ENCODE measurements around the gene TPPP2. TPM values are rescaled to one million over a fixed set of nuclear protein-coding genes. Genes with fewer than 3 reads are reported as not detected.

Gene TPPP2
- polyA plus RNA-seq, 1 of the 3 experiments (the other 2 are of a cell fraction): not detected

DNA sequence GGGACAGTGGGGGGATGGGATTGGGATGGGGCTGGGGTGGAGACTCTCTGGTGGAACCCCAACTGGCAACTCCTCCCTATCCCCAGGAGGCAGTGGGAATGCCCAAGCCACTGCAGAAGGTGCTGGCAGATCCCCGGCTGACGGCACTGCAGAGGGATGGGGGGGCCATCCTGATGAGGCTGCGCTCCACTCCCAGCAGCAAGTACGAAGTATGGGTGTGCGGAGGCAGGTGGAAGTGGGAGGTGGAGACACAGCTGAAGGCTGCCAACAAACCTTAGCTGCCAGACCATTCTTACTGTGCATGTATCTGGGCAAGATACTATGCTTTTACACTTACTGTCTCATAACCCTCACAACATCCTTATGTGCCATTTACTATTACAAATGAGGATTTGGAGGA lies 48.3 kb downstream of the TPPP2 start:
- Histone ChIP-seq H3K36me3 (replicated peaks in 1 of 2; ENCODE audit: control insufficient read depth in 1 of 2, insufficient read depth in 2 of 2, low read length in 1 of 2) (peaks cover 76 to 95% of the 10 kb centered on the region in 2 experiments), H3K9me2 (no peaks in the 10 kb centered on the region), H4K20me1 (ENCODE audit: insufficient read depth) (0 out of 2 replicates have a peak, but pooled peaks cover 8% of the 10 kb centered on the region), H3K27ac (ENCODE audit: low read depth in 2 of 2, low read length in 1 of 2) (no peak overlapping the region), H3K79me2 (ENCODE audit: insufficient read depth) (peaks cover 22% of the 10 kb centered on the region), H3K9me3 (no peaks in the 10 kb centered on the region), H2AFZ (ENCODE audit: low read depth) (no peak overlapping the region), H3K4me3 (ENCODE audit: low read depth in 2 of 2, low read length in 1 of 2) (no peak overlapping the region), H3K4me2 (no peak overlapping the region), H3K27me3 (ENCODE audit: insufficient read depth) (no peaks in the 10 kb centered on the region), H3F3A (replicated peaks; ENCODE audit: insufficient read depth) (peaks cover 3% of the 10 kb centered on the region), H3K4me1 (ENCODE audit: control insufficient read depth in 1 of 2, insufficient read depth in 2 of 2, low read depth in 1 of 2, low read length in 1 of 2) (peaks cover 0 to 13% of the 10 kb centered on the region in 2 experiments; a peak in 1 of 4 replicates), H3K9ac (no peak overlapping the region)
- ChIA-PET CTCF (interaction anchor here (2.1 to 3.5 kb wide), 3 partner anchors 14 to 63 kb away, joined by 11 to 14 read pairs (median 13); no protein-coding TSS in a partner anchor), POLR2A (no interaction called here)
- no peak for TF ChIP-seq FOXJ3 (CRISPR knock-in tag; IDR thresholded peaks at IDR 0.05)
- TF ChIP-seq SMC3 (IDR thresholded peaks at IDR 0.05; ENCODE audit: low read depth, low read length): no peak
- no peak for TF ChIP-seq RXRA (IDR thresholded peaks at IDR 0.05; ENCODE audit: borderline replicate concordance, low read depth)
- TF ChIP-seq, protein P1, sequence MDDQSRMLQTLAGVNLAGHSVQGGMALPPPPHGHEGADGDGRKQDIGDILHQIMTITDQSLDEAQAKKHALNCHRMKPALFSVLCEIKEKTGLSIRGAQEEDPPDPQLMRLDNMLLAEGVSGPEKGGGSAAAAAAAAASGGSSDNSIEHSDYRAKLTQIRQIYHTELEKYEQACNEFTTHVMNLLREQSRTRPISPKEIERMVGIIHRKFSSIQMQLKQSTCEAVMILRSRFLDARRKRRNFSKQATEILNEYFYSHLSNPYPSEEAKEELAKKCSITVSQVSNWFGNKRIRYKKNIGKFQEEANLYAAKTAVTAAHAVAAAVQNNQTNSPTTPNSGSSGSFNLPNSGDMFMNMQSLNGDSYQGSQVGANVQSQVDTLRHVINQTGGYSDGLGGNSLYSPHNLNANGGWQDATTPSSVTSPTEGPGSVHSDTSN (IDR thresholded peaks at IDR 0.05): no peak
- no peak for TF ChIP-seq MAX (IDR thresholded peaks at IDR 0.05; ENCODE audit: low read depth)
- no peak for TF ChIP-seq NRF1 (IDR thresholded peaks at IDR 0.05; ENCODE audit: low read depth, low read length)
- WGBS (ENCODE audit: low lambda C conversion rate): 100% methylated on average over 5 of the region's 5 CpGs
- no peak for DNase-seq

GRCh38 chr14:21078726-21079125 lies 48.7 kb downstream of the TPPP2 start:
- Histone ChIP-seq H3K27me3 (ENCODE audit: insufficient read depth) (no peaks in the 10 kb centered on the region), H3K4me2 (no peak overlapping the region), H3K9me2 (no peaks in the 10 kb centered on the region), H4K20me1 (ENCODE audit: insufficient read depth) (0 out of 2 replicates have a peak, but pooled peaks cover 8% of the 10 kb centered on the region), H3K4me1 (ENCODE audit: control insufficient read depth in 1 of 2, insufficient read depth in 2 of 2, low read depth in 1 of 2, low read length in 1 of 2) (peaks cover 0 to 11% of the 10 kb centered on the region in 2 experiments; a peak in 1 of 4 replicates), H3K27ac (ENCODE audit: low read depth in 2 of 2, low read length in 1 of 2) (no peak overlapping the region), H3F3A (replicated peaks; ENCODE audit: insufficient read depth) (peaks cover 3% of the 10 kb centered on the region), H3K9ac (no peak overlapping the region), H3K9me3 (no peaks in the 10 kb centered on the region), H3K36me3 (replicated peaks in 1 of 2; ENCODE audit: control insufficient read depth in 1 of 2, insufficient read depth in 2 of 2, low read length in 1 of 2) (peaks cover 72 to 91% of the 10 kb centered on the region in 2 experiments), H2AFZ (ENCODE audit: low read depth) (no peak overlapping the region), H3K79me2 (ENCODE audit: insufficient read depth) (peaks cover 18% of the 10 kb centered on the region; the same call in 1 of the 2 replicates), H3K4me3 (ENCODE audit: low read depth in 2 of 2, low read length in 1 of 2) (no peak overlapping the region)
- ChIA-PET CTCF (interaction anchor here (2.1 to 3.5 kb wide), 5 partner anchors 10 to 64 kb away, joined by 4 to 22 read pairs (median 13); no protein-coding TSS in a partner anchor), POLR2A (no interaction called here)
- DNase-seq: no peak
- whole genome bisulfite sequencing (ENCODE audit: low lambda C conversion rate): 84% methylated on average over 10 of the region's 10 CpGs
- TF ChIP-seq YY1 (IDR thresholded peaks at IDR 0.05; ENCODE audit: low read depth): no peak

DNA sequence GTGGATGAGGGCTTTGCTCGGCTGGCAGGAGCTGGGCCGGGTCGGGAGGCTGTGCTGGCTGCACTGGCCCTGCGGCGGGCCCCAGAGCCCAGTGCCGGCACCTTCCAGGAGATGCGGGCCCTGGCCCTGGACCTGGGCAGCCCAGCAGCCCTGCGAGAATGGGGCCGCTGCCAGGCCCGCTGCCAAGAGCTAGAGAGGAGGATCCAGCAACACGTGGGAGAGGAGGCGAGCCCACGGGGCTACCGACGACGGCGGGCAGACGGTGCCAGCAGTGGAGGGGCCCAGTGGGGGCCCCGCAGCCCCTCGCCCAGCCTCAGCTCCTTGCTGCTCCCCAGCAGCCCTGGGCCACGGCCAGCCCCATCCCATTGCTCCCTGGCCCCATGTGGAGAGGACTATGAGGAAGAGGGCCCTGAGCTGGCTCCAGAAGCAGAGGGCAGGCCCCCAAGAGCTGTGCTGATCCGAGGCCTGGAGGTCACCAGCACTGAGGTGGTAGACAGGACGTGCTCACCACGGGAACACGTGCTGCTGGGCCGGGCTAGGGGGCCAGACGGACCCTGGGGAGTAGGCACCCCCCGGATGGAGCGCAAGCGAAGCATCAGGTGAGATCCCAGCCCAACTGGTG lies 51.6 kb downstream of the TPPP2 start:
- Histone ChIP-seq H4K20me1 (ENCODE audit: insufficient read depth) (no peaks in the 10 kb centered on the region), H3K4me1 (ENCODE audit: control insufficient read depth in 1 of 2, insufficient read depth in 2 of 2, low read depth in 1 of 2, low read length in 1 of 2) (peaks cover 0 to 11% of the 10 kb centered on the region in 2 experiments; a peak in 3 of 4 replicates), H3K9me3 (no peaks in the 10 kb centered on the region), H3K4me3 (ENCODE audit: low read depth in 2 of 2, low read length in 1 of 2) (no peak overlapping the region), H3K9ac (no peak overlapping the region), H3K27ac (ENCODE audit: low read depth in 2 of 2, low read length in 1 of 2) (no peak overlapping the region), H3K4me2 (no peak overlapping the region), H3F3A (replicated peaks; ENCODE audit: insufficient read depth) (peaks cover 19% of the 10 kb centered on the region), H2AFZ (ENCODE audit: low read depth) (no peak overlapping the region), H3K27me3 (ENCODE audit: insufficient read depth) (no peaks in the 10 kb centered on the region), H3K9me2 (no peaks in the 10 kb centered on the region), H3K36me3 (replicated peaks in 1 of 2; ENCODE audit: control insufficient read depth in 1 of 2, insufficient read depth in 2 of 2, low read length in 1 of 2) (peaks cover 77 to 91% of the 10 kb centered on the region in 2 experiments), H3K79me2 (ENCODE audit: insufficient read depth) (peaks cover 5% of the 10 kb centered on the region; the same call in 1 of the 2 replicates)
- 80% methylated on average over 2 of the region's 30 CpGs for WGBS (ENCODE audit: low lambda C conversion rate)
- peak; percentile 25 for DNase-seq
- ChIA-PET CTCF (interaction anchor here (0.8 to 8.6 kb wide), 5 partner anchors 10 to 67 kb away, joined by 3 to 68 read pairs (median 6); partner anchors contain the start of gene ZNF219), POLR2A (interaction anchor here (0.9 to 1.6 kb wide), 2 partner anchors 8 to 10 kb away, joined by 3 to 4 read pairs; no protein-coding TSS in a partner anchor)
- no peak for TF ChIP-seq FOXM1 (IDR thresholded peaks at IDR 0.05; ENCODE audit: low read depth)
- TF ChIP-seq MXI1 (IDR thresholded peaks at IDR 0.05; ENCODE audit: low read depth, low read length): no peak
- TF ChIP-seq, protein P2, sequence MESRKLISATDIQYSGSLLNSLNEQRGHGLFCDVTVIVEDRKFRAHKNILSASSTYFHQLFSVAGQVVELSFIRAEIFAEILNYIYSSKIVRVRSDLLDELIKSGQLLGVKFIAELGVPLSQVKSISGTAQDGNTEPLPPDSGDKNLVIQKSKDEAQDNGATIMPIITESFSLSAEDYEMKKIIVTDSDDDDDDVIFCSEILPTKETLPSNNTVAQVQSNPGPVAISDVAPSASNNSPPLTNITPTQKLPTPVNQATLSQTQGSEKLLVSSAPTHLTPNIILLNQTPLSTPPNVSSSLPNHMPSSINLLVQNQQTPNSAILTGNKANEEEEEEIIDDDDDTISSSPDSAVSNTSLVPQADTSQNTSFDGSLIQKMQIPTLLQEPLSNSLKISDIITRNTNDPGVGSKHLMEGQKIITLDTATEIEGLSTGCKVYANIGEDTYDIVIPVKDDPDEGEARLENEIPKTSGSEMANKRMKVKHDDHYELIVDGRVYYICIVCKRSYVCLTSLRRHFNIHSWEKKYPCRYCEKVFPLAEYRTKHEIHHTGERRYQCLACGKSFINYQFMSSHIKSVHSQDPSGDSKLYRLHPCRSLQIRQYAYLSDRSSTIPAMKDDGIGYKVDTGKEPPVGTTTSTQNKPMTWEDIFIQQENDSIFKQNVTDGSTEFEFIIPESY (IDR thresholded peaks at IDR 0.05; ENCODE audit: borderline replicate concordance, low read depth): no peak
- TF ChIP-seq, protein P3, sequence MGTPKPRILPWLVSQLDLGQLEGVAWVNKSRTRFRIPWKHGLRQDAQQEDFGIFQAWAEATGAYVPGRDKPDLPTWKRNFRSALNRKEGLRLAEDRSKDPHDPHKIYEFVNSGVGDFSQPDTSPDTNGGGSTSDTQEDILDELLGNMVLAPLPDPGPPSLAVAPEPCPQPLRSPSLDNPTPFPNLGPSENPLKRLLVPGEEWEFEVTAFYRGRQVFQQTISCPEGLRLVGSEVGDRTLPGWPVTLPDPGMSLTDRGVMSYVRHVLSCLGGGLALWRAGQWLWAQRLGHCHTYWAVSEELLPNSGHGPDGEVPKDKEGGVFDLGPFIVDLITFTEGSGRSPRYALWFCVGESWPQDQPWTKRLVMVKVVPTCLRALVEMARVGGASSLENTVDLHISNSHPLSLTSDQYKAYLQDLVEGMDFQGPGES (IDR thresholded peaks at IDR 0.05; ENCODE audit: low read depth, low read length): no peak
- TF ChIP-seq FOSL2 (IDR thresholded peaks at IDR 0.05; ENCODE audit: borderline replicate concordance, low read depth): no peak
- TF ChIP-seq FOXJ3 (CRISPR knock-in tag; IDR thresholded peaks at IDR 0.05): no peak
- no peak for TF ChIP-seq EZH2phosphoT487 (IDR thresholded peaks at IDR 0.05; ENCODE audit: borderline replicate concordance, low read depth)
- no peak for TF ChIP-seq NRF1 (IDR thresholded peaks at IDR 0.05; ENCODE audit: low read depth, low read length)
- no peak for TF ChIP-seq RXRA (IDR thresholded peaks at IDR 0.05; ENCODE audit: borderline replicate concordance, low read depth)
- no peak for TF ChIP-seq RFX5 (IDR thresholded peaks at IDR 0.05; ENCODE audit: low read length)
- TF ChIP-seq ELF1 (IDR thresholded peaks at IDR 0.05): no peak
